DOHH2 (cell line): ENCODE results near the gene ANTKMT.

ENCODE experiments used
- CTCF ChIP-seq: fragments of 200-600 bp; sonication (generic); IDR thresholded peaks from one replicate; pipeline ENCODE4 v1.5.1; 2014; ENCODE audit warnings: antibody characterized with exemption, mild to moderate bottlenecking, low read depth, low read length; ENCODE audit not compliant: poor library complexity, severe bottlenecking
- EZH2phosphoT487 ChIP-seq: fragments of 200-600 bp; sonication (generic); IDR thresholded peaks from 2 replicates; pipeline ENCODE4 v1.6.1; 2017; ENCODE audit warnings: borderline replicate concordance, mild to moderate bottlenecking, antibody characterized with exemption, low read length, moderate library complexity, mixed read lengths

- no peak for TF ChIP-seq CTCF
- no peak for TF ChIP-seq EZH2phosphoT487
Measured at GRCh38 chr16:718922-719321, 2.0 kb upstream of the ANTKMT start.
